Endometrial microvascular endothelial cells (primary cell): ENCODE results near the gene COL9A1. TPM values are rescaled to one million over a fixed set of nuclear protein-coding genes. Genes with fewer than 3 reads are reported as not detected.

Experiments used
- in situ Hi-C: cut with HindIII; loops from 2 replicates; pipeline ENCODE4 v1.10.0; 2017; ENCODE audit warnings: low sequenced_read_pairs, low pct_unique_long_range_greater_than_20kb; ENCODE audit errors: inconsistent ontology term
- total RNA-seq: library from RNA; depleted of rRNA; stranded (reverse); fragments of >200 nt; gene quantifications from one replicate; pipeline ENCODE4 v1.2.3, GENCODE V29; 2015; ENCODE audit errors: inconsistent ontology term

Gene COL9A1
- total RNA-seq, 1 donor from 2014 or later = not detected

DNA sequence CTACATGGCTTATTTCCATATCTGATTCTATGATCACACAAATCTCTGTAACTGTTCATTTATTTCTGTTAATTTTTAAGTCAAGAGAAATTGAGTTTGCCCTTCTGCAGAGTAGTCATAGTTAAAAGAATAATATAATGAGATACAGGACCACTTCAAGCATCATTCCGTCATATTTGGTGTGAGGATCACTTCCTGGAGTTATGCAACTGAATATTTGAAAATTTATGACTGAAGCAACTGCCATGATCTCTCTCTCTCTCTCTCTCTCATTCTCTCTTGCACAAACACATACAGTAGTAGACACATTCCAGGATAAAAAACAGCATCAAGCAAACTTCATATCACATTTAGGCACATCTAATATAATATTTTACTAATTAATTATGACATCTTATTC lies 116.4 kb downstream of the COL9A1 start:
- in situ Hi-C loops = no loop called here

DNA sequence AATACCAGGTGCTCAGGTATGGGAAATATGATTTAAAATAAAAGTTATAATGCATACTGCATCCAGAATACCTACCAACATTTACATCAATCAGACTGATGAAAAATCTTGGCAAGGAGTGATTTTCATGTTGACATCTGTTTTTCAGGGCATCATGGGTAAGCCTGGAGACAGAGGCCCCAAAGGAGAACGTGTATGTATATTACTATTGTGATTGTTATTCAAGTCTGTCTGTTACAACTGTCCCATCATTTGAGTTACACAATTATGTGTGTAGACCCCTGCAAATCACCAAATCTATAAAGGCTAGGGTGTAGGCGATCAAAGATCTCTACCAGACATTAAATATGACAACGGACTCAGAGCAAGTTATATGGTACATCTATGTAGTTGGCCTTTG lies 118.2 kb downstream of the COL9A1 start:
- in situ Hi-C loops = no loop called here

GRCh38 chr6:70183538-70183937 lies 119.3 kb downstream of the COL9A1 start:
- in situ Hi-C loops = no loop called here

- in situ Hi-C loops = no loop called here
These were observed 121.8 kb downstream of the COL9A1 start for GRCh38 chr6:70180901-70181599.

DNA sequence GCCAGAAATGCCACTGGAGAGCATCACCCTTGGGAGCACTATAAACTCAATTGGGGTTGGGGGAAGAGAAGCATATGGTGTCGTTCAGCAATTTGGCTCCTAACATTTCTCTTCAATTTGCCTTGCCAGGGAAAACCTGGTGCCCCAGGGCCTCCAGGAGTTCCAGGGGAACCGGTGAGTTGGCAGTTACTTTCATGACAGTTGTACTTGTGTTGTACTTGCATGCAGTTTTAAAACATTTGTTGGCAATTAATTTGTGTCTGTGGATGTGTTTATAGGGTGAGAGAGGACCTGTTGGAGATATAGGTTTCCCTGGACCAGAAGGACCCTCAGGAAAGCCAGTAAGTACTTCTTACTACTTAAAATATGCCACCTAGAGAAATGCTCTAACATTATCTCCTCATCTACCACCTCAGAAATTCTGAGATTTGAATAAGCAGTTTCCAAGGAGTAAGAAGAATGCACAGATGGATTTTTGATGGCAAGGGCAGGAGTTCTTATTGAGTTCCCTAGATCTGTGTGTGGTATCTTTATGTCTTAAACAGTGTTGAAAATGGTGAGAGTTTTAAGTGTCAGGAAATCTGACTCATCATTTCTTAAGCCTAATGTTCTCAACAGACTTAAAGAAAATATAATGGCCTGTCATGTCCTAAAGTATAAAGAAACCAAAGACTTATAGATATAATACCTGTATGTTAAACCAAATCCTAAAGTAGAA lies 122.5 kb downstream of the COL9A1 start:
- in situ Hi-C loops = no loop called here

DNA sequence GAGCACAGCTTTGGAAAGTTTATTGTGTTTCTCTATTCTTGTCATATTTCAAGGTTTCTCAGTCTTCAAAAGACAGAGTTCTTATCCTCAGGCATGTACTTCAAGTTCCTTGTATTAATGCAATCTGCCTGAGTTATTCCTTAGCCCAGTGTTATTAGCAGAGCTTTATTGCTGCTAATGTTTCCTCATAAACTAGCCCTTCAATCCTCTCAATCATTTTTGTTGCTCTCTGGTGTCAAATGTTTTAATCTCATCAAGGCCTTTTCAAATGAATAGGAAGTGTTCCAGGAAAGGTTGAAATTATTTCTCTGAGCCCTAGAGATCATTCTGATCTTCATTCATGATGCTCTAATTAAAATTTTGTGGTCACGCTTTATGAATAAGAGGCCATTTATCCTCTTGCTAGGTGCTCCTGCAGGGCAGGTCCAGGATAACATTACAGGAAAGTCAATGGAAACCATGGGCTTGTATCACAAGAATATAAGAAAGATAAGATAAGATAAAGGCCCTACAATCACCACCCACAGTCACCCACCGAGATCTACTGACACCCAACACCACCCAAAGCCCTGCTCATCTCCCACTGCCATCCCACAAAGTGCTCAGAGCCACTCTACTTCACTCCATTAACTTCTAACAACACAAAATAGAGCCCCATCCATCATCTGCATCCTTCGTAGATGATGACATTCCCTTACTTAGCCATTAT lies 125.9 kb downstream of the COL9A1 start:
- in situ Hi-C loops = no loop called here

- in situ Hi-C loops = no loop called here
These were observed 127.1 kb downstream of the COL9A1 start for GRCh38 chr6:70175770-70176169.

DNA sequence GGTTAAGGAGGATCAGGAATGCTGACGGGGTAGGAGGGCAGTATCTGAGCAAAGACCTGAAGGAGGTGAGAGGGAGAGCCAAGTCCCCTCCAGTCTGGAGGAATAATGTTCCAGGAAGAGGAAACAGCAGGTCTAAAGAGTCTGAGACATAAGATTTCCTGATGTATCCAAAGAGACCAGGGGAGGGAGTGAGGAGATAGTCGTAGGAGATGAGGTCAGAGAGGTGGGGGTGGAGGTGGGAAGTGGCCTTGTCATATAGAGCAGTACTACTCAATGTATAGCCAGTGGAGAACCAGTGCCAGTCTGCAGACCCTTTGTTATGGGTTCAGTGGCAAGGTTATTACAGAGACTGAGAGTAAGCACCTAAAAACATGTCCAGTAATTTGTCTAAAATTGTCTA lies 130.6 kb downstream of the COL9A1 start:
- in situ Hi-C loops = no loop called here

DNA sequence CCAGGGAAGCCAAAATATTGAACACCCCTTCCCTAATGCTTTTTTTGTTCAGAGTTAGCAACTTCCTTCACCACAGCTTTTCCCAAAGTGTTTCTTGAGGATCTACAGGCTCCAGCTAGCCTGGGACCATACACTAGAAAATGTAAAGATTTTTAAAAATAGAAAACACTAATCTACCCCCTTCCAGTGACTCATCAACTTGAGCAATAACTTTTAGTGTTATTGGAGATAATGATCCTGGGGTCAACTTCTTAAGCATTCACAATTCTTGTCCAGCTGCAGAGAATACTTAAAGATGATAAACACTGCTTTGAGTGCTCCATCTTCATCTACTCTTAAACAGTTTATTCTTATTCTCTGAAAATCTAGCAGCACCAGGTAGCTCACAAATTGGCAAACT lies 131.6 kb downstream of the COL9A1 start:
- in situ Hi-C loops = no loop called here

GRCh38 chr6:70168681-70169377 lies 134.1 kb downstream of the COL9A1 start:
- in situ Hi-C loops = no loop called here

Other genes starting within 250 kb of the COL9A1 start
- 6.6 TPM for gene FAM135A, start 110.4 kb upstream of the COL9A1 start, total RNA-seq